ENCODE data around the gene SSR1.

GRCh38 chr6:7232351-7232750 is 80.6 kb downstream of the SSR1 start:
- TF ChIP-seq, protein P1, sequence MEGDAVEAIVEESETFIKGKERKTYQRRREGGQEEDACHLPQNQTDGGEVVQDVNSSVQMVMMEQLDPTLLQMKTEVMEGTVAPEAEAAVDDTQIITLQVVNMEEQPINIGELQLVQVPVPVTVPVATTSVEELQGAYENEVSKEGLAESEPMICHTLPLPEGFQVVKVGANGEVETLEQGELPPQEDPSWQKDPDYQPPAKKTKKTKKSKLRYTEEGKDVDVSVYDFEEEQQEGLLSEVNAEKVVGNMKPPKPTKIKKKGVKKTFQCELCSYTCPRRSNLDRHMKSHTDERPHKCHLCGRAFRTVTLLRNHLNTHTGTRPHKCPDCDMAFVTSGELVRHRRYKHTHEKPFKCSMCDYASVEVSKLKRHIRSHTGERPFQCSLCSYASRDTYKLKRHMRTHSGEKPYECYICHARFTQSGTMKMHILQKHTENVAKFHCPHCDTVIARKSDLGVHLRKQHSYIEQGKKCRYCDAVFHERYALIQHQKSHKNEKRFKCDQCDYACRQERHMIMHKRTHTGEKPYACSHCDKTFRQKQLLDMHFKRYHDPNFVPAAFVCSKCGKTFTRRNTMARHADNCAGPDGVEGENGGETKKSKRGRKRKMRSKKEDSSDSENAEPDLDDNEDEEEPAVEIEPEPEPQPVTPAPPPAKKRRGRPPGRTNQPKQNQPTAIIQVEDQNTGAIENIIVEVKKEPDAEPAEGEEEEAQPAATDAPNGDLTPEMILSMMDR (IDR thresholded peaks at IDR 0.05) = no peak
- TF ChIP-seq POLR2A (IDR thresholded peaks at IDR 0.05) = no peak
- no peak for TF ChIP-seq POLR2AphosphoS5 (IDR thresholded peaks at IDR 0.05)
- TF ChIP-seq EP300 (IDR thresholded peaks at IDR 0.05) = no peak
